ENCODE data around the gene PCDHA13. TPM values are rescaled to one million over a fixed set of nuclear protein-coding genes. Genes with fewer than 3 reads are reported as not detected.
"Not testable (repeated sequence)": the region's sequence is repeated elsewhere in the genome, so short reads cannot be mapped to it uniquely, and the experiment has no call there.

PCDHA13 gene, protein sequence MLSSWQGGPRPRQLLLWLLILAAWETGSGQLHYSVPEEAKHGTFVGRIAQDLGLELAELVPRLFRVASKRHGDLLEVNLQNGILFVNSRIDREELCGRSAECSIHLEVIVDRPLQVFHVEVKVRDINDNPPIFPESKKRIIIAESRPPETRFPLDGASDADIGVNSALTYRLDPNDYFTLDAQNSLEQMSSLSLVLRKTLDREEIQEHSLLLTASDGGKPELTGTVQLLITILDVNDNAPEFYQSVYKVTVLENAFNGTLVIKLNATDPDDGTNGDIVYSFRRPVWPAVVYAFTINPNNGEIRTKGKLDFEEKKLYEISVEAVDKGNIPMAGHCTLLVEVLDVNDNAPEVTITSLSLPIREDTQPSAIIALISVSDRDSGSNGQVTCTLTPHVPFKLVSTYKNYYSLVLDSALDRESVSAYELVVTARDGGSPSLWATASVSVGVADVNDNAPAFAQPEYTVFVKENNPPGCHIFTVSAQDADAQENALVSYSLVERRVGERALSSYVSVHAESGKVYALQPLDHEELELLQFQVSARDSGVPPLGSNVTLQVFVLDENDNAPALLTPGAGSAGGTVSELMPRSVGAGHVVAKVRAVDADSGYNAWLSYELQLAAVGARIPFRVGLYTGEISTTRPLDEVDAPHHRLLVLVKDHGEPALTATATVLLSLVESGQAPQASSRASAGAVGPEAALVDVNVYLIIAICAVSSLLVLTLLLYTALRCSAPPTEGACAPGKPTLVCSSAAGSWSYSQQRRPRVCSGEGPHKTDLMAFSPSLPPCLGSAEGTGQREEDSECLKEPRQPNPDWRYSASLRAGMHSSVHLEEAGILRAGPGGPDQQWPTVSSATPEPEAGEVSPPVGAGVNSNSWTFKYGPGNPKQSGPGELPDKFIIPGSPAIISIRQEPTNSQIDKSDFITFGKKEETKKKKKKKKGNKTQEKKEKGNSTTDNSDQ
- polyA plus RNA-seq (2012; ENCODE audit: insufficient read depth, insufficient read length, low read depth) = 2.1 TPM

DNA sequence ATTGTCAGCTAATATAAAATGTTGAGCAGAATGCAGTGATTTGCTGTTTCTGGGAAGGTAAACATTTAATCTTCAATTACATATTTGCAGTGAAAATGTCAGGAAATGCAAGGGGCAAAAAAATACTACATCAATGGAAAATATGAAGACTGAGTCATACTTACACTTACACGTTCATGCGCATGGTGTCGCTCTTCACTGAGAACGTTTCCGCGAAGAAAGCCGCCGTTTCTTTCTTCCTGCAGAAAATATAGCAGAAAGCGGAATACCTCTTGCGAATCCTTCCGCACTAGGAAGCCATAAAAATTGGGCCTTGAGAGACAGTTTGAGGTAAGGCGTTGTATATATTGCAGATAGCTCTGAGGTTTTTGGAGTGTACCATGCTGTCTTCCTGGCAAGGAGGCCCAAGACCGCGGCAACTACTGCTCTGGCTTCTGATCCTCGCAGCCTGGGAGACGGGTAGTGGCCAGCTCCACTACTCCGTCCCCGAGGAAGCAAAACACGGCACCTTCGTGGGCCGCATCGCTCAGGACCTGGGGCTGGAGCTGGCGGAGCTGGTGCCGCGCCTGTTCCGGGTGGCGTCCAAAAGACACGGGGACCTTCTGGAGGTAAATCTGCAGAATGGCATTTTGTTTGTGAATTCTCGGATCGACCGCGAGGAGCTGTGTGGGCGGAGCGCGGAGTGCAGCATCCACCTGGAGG, at the start of gene PCDHA13:
Gene PCDHA13, plus strand, starts transcription at position 236 of the 702 bp plus-strand sequence. Its CDS starts 145 bp downstream, at position 381.
- H3K4me1 ChIP-seq = no peaks in the 10 kb centered on the region
- H3K36me3 ChIP-seq = no peaks in the 10 kb centered on the region
- no peak within 1 kb of the TSS for H3K4me3 ChIP-seq (ENCODE audit: low read depth, low read length)
- TF ChIP-seq, protein P1, sequence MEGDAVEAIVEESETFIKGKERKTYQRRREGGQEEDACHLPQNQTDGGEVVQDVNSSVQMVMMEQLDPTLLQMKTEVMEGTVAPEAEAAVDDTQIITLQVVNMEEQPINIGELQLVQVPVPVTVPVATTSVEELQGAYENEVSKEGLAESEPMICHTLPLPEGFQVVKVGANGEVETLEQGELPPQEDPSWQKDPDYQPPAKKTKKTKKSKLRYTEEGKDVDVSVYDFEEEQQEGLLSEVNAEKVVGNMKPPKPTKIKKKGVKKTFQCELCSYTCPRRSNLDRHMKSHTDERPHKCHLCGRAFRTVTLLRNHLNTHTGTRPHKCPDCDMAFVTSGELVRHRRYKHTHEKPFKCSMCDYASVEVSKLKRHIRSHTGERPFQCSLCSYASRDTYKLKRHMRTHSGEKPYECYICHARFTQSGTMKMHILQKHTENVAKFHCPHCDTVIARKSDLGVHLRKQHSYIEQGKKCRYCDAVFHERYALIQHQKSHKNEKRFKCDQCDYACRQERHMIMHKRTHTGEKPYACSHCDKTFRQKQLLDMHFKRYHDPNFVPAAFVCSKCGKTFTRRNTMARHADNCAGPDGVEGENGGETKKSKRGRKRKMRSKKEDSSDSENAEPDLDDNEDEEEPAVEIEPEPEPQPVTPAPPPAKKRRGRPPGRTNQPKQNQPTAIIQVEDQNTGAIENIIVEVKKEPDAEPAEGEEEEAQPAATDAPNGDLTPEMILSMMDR (IDR thresholded peaks at IDR 0.05; ENCODE audit: low read depth, low read length) = no peak
- H3K27me3 ChIP-seq = no peaks in the 10 kb centered on the region
- H3K9me3 ChIP-seq = no peaks in the 10 kb centered on the region
- no peak for DNase-seq

- H3K4me3 ChIP-seq (ENCODE audit: low read depth, low read length) = no peak within 1 kb of the TSS
- TF ChIP-seq, protein P1 (IDR thresholded peaks at IDR 0.05; ENCODE audit: low read depth, low read length) = no peak
- H3K36me3 ChIP-seq = no peaks in the 10 kb centered on the region
- no peaks in the 10 kb centered on the region for H3K9me3 ChIP-seq
- no peak for DNase-seq
- no peaks in the 10 kb centered on the region for H3K4me1 ChIP-seq
- no peaks in the 10 kb centered on the region for H3K27me3 ChIP-seq
Observed at GRCh38 chr5:140833993-140834392, 47.9 kb upstream of the PCDHA13 start, which contains the start of gene PCDHA7. PCDHA7 (plus strand) TSS chr5:140834269; CDS start chr5:140834384, 115 bp downstream.

DNA sequence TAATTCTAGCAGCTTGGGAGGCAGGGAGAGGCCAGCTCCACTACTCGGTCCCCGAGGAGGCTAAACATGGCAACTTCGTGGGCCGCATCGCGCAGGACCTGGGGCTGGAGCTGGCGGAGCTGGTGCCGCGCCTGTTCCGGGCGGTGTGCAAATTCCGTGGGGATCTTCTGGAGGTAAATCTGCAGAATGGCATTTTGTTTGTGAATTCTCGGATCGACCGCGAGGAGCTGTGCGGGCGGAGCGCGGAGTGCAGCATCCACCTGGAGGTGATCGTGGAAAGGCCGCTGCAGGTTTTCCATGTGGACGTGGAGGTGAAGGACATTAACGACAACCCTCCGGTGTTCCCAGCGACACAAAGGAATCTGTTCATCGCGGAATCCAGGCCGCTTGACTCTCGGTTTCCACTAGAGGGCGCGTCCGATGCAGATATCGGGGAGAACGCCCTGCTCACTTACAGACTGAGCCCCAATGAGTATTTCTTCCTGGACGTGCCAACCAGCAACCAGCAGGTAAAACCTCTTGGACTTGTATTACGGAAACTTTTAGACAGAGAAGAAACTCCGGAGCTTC, 47.4 kb upstream of the PCDHA13 start:
- H3K36me3 ChIP-seq; H3K4me3 ChIP-seq (ENCODE audit: low read depth, low read length); H3K4me1 ChIP-seq; H3K9me3 ChIP-seq; DNase-seq; H3K27me3 ChIP-seq: not testable (repeated sequence)

GRCh38 chr5:140835622-140836510, 46.1 kb upstream of the PCDHA13 start:
- DNase-seq = no peak
- no peak overlapping the region for H3K4me3 ChIP-seq (ENCODE audit: low read depth, low read length)
- TF ChIP-seq, protein P1 (IDR thresholded peaks at IDR 0.05; ENCODE audit: low read depth, low read length) = no peak
- no peaks in the 10 kb centered on the region for H3K9me3 ChIP-seq
- H3K4me1 ChIP-seq = no peaks in the 10 kb centered on the region
- H3K27me3 ChIP-seq = no peaks in the 10 kb centered on the region
- no peaks in the 10 kb centered on the region for H3K36me3 ChIP-seq

GRCh38 chr5:140840978-140841962, 40.7 kb upstream of the PCDHA13 start, which contains the start of gene PCDHA8:
PCDHA8 (plus strand) TSS chr5:140841187; CDS start chr5:140841322, 135 bp downstream.
- no peaks in the 10 kb centered on the region for H3K36me3 ChIP-seq
- TF ChIP-seq, protein P1 (IDR thresholded peaks at IDR 0.05; ENCODE audit: low read depth, low read length) = peak; percentile 91
- no peaks in the 10 kb centered on the region for H3K27me3 ChIP-seq
- no peaks in the 10 kb centered on the region for H3K9me3 ChIP-seq
- peak within 1 kb of the TSS; percentile 69 for H3K4me3 ChIP-seq (ENCODE audit: low read depth, low read length)
- no peaks in the 10 kb centered on the region for H3K4me1 ChIP-seq
- DNase-seq = peak; percentile 82

Measured in BE2C (cell line).